Panc1 (cell line): ENCODE data around the gene FGGY.
"Not testable (repeated sequence)": the region's sequence is repeated elsewhere in the genome, so short reads cannot be mapped to it uniquely, and the experiment has no call there.

Source experiments
- TCF7L2 ChIP-seq: IDR thresholded peaks from 2 replicates; pipeline ENCODE4 v1.6.1; 2011; ENCODE audit warnings: mild to moderate bottlenecking, low read depth, low read length, inconsistent platforms
- TF ChIP-seq, protein P1 (sequence below): fragments of 450-650 bp; IDR thresholded peaks from 2 replicates; pipeline ENCODE4 v1.5.1; 2017; ENCODE audit warnings: mild to moderate bottlenecking

DNA sequence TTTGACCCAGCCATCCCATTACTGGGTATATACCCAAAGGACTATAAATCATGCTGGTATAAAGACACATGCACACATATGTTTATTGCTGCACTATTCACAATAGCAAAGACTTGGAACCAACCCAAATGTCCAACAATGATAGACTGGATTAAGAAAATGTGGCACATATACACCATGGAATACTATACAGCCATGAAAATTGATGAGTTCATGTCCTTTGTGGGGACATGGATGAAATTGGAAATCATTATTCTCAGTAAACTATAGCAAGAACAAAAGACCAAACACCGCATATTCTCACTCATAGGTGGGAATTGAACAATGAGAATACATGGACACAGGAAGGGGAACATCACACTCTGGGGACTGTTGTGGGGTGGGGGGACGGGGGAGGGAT is 295.5 kb downstream of the FGGY start:
- TF ChIP-seq TCF7L2: not testable (repeated sequence)
- TF ChIP-seq, protein P1, sequence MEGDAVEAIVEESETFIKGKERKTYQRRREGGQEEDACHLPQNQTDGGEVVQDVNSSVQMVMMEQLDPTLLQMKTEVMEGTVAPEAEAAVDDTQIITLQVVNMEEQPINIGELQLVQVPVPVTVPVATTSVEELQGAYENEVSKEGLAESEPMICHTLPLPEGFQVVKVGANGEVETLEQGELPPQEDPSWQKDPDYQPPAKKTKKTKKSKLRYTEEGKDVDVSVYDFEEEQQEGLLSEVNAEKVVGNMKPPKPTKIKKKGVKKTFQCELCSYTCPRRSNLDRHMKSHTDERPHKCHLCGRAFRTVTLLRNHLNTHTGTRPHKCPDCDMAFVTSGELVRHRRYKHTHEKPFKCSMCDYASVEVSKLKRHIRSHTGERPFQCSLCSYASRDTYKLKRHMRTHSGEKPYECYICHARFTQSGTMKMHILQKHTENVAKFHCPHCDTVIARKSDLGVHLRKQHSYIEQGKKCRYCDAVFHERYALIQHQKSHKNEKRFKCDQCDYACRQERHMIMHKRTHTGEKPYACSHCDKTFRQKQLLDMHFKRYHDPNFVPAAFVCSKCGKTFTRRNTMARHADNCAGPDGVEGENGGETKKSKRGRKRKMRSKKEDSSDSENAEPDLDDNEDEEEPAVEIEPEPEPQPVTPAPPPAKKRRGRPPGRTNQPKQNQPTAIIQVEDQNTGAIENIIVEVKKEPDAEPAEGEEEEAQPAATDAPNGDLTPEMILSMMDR: not testable (repeated sequence)
